Epithelial cell of proximal tubule (primary cell): ENCODE data around the gene AQP5. TPM values are rescaled to one million over a fixed set of nuclear protein-coding genes. Genes with fewer than 3 reads are reported as not detected.
A peak's percentile ranks its signal among the peaks of the same experiment; 100 is the strongest.

Experiments
- DNase-seq: peaks from one replicate; pipeline ENCODE4 v3.0.0-alpha.2; 2011; ENCODE audit warnings: low read depth
- H3K4me3 ChIP-seq: 2 replicates; pipeline ENCODE4 v1.5.1; 2011; ENCODE audit warnings: low read depth, mild to moderate bottlenecking, low read length
- total RNA-seq: library from RNA; depleted of rRNA; stranded (reverse); fragments of >200 nt; gene quantifications from 2 replicates; pipeline ENCODE4 v1.2.3, GENCODE V29; 2015
- TF ChIP-seq, protein P1 (sequence below): conservative IDR thresholded peaks from 2 replicates; pipeline ENCODE4 v1.5.1; 2012; ENCODE audit warnings: low read depth, mild to moderate bottlenecking, low read length

The AQP5 gene
- total RNA-seq, 1 donor from 2014 or later: not detected

DNA sequence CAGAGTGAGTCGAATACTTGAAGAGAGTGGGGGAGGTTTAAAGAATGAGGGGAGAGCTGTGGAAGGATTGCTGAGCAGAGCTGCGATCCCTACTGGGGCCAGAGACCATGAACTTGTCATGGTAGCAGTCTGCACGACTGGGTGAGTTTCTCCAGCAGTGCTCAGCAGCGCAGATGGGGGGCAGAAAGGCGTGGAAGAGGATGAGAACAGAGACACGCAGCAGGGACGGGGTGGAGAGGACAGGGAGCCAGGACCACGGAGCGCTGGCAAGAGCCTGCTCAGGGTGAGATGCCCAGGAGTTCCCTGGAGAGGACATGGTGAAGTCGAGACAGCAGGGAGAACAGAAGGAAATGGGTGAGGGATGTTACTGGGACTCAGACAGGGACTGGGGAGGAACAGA, 9.0 kb downstream of the AQP5 start:
- TF ChIP-seq, protein P1, sequence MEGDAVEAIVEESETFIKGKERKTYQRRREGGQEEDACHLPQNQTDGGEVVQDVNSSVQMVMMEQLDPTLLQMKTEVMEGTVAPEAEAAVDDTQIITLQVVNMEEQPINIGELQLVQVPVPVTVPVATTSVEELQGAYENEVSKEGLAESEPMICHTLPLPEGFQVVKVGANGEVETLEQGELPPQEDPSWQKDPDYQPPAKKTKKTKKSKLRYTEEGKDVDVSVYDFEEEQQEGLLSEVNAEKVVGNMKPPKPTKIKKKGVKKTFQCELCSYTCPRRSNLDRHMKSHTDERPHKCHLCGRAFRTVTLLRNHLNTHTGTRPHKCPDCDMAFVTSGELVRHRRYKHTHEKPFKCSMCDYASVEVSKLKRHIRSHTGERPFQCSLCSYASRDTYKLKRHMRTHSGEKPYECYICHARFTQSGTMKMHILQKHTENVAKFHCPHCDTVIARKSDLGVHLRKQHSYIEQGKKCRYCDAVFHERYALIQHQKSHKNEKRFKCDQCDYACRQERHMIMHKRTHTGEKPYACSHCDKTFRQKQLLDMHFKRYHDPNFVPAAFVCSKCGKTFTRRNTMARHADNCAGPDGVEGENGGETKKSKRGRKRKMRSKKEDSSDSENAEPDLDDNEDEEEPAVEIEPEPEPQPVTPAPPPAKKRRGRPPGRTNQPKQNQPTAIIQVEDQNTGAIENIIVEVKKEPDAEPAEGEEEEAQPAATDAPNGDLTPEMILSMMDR: no peak
- no peak overlapping the region for H3K4me3 ChIP-seq
- DNase-seq: no peak

DNA sequence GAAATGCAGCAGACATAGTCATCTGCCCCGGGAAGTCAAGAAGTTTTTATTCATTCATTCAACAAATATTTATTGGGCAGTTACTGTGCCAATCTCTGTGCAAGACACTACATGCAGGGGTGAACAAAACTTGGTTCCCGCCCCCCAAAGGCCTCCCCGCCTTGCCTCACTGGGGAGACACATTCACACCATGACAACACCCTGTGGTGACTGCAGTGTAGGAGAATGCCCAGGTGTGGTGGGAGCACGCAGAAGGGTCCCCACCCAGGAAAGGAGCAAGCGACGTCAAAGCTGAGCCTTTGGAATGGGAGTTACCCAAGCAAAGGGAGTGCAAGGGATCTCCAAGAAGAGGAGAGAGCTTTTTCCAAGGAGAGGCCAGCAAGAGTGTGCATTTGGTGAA, 9.5 kb downstream of the AQP5 start:
- H3K4me3 ChIP-seq: no peak overlapping the region
- no peak for DNase-seq
- TF ChIP-seq, protein P1: no peak

DNA sequence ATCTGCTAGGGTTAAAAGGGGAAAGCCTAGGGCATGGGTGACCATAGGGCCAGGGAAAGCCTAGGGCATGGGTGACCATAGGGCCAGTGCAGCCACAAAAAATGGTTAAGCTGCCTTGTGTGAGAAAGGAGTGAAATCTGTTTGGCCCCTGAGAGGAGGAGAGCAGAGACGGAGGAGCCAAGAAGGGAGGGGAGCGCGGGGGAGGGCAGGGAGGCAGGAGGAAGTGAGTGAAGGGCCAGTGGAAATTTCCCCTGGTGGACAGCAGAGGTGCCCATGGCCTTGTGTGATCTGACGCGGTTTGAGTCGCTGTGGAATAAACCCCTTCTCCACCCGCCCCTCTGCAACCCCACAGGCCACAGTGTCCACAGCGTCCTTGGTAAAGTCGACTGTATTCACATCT, 10.5 kb downstream of the AQP5 start:
- TF ChIP-seq, protein P1: no peak
- no peak overlapping the region for H3K4me3 ChIP-seq
- DNase-seq: no peak

DNA sequence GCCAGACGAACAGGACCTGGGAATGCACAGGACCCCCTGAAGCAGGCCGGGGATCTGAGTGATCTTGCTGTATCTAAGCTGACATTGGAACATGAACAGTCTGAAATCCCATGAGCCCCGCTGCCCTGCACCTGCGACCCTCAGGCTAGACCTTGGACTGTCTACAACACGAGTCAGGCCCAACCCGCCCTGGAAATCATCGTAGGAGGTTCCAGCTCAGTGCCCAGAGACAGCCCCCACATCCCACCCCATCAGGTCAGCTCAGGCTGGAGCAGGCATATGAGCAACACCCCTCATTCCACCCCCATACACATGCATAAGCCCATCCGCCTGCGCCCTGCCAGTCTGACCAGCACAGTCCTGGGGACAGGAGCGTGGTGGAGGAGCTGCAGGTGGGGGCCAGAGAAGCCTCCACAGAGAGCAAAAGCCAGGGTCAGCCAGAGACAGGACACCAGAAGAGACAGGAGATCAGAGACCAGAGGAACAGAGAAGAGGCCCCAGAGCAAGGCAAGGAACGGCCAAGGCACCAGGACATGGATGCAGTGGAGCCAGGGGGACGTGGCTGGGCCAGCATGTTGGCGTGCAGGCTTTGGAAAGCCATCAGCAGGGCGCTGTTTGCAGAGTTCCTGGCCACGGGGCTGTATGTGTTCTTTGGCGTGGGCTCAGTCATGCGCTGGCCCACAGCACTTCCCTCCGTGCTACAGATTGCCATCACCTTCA, 11.1 kb downstream of the AQP5 start, which contains the start of gene AQP6:
Gene AQP6 (plus strand): TSS at position 307 of the 720 bp plus-strand sequence. CDS start 227 bp downstream, at position 534.
- H3K4me3 ChIP-seq: no peak within 1 kb of the TSS
- TF ChIP-seq, protein P1: no peak
- DNase-seq: no peak

DNA sequence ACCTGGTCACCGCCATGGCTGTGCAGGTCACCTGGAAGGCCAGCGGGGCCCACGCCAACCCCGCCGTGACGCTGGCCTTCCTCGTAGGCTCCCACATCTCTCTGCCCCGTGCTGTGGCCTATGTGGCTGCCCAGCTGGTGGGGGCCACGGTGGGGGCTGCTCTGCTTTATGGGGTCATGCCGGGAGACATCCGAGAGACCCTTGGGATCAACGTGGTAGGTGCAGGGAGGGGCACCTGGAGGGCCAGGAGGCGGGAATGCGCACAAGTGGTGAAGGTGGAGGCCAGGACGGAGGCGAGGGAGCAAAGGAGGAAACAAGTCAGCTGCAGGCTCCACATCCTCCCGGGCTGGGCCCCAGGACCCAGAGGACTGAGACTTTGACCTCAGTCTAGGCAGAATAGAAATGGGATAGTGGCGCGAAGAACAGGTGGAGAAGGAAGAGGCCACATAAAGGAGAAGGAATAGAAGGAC, 11.7 kb downstream of the AQP5 start:
- DNase-seq: no peak

DNA sequence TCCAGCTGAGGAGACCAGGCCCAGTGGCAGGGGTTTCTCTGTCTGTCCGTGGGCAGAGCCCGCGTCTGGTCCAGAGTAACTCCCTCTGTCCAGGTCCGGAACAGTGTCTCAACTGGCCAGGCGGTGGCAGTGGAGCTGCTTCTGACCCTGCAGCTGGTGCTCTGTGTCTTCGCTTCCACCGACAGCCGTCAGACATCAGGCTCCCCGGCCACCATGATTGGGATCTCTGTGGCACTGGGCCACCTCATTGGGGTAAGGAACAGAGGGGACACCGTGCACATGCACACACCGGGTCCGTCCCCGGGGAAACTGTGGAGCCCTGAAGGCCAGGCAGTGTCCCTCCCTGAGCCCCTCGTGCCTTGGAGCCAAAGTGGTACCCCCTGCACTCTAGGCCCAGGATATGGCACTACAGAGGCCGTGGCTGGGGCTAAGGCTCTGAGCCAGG, 12.6 kb downstream of the AQP5 start:
- no peak overlapping the region for H3K4me3 ChIP-seq
- DNase-seq: no peak
- TF ChIP-seq, protein P1: peak; percentile 75

More for the DNA sequence above, 11.7 kb downstream of the AQP5 start:
- TF ChIP-seq, protein P1: no peak
- no peak overlapping the region for H3K4me3 ChIP-seq
